ENCODE results near the gene NDUFB8. TPM values are rescaled to one million over a fixed set of nuclear protein-coding genes. Genes with fewer than 3 reads are reported as not detected.

NDUFB8 gene
- total and polyA plus RNA-seq, 2 donors (not counting 3 experiments of a cell fraction or from before 2014, with no cell fraction given) = 193 to 526 TPM

- Histone ChIP-seq H3K4me1 (ENCODE audit: control insufficient read depth, extremely low read depth, insufficient read depth, low read length) (peaks cover 12% of the 10 kb centered on the region), H3K79me2 (ENCODE audit: control insufficient read depth, insufficient read depth, low read length) (no peaks in the 10 kb centered on the region), H3K4me3 (replicated peaks in 1 of 3; ENCODE audit: insufficient read depth in 1 of 3, low read depth in 1 of 3, low read length in 3 of 3) (no peak overlapping the region), H3K27ac (ENCODE audit: insufficient read depth, low read depth, low read length) (no peak overlapping the region), H3K9ac (replicated peaks; ENCODE audit: extremely low read depth, insufficient read depth, low read length) (no peak overlapping the region), H4K20me1 (replicated peaks; ENCODE audit: control insufficient read depth, extremely low read depth, insufficient read depth, low read length) (no peaks in the 10 kb centered on the region), H3K4me2 (ENCODE audit: insufficient read depth, low read length) (no peak overlapping the region), H2AFZ (ENCODE audit: low read depth, low read length) (no peak overlapping the region), H3K27me3 (ENCODE audit: control insufficient read depth in 2 of 2, insufficient read depth in 2 of 2, low read length in 2 of 2) (peaks cover 35 to 38% of the 10 kb centered on the region in 2 experiments), H3K9me3 (replicated peaks; ENCODE audit: control insufficient read depth, insufficient read depth, low read length) (no peaks in the 10 kb centered on the region), H3K36me3 (ENCODE audit: control insufficient read depth in 2 of 2, extremely low read depth in 1 of 2, insufficient read depth in 2 of 2, low read length in 2 of 2) (no peaks in the 10 kb centered on the region), H3K9me1 (replicated peaks; ENCODE audit: control insufficient read depth, extremely low read depth, insufficient read depth, low read length) (no peaks in the 10 kb centered on the region)
- TF ChIP-seq POLR2A (IDR thresholded peaks at IDR 0.05; ENCODE audit: low read depth, low read length) (no peak), FOS (IDR thresholded peaks at IDR 0.05; ENCODE audit: borderline replicate concordance, insufficient read depth, low read length) (no peak), MYC (IDR thresholded peaks at IDR 0.05; ENCODE audit: low read depth, low read length) (no peak), MAX (IDR thresholded peaks at IDR 0.05; ENCODE audit: insufficient read depth, insufficient read length) (no peak), GATA2 (IDR thresholded peaks at IDR 0.05; ENCODE audit: insufficient read depth, insufficient read length, low read depth, low read length) (no peak), POLR2AphosphoS5 (IDR thresholded peaks at IDR 0.05; ENCODE audit: insufficient read depth, low read depth, low read length) (no peak), JUN (IDR thresholded peaks at IDR 0.05; ENCODE audit: borderline replicate concordance, insufficient read depth, insufficient read length, low read depth) (no peak), EZH2 (IDR thresholded peaks at IDR 0.05; ENCODE audit: borderline replicate concordance, low read depth, low read length, severe bottlenecking) (no peak)
- TF ChIP-seq, protein P1, sequence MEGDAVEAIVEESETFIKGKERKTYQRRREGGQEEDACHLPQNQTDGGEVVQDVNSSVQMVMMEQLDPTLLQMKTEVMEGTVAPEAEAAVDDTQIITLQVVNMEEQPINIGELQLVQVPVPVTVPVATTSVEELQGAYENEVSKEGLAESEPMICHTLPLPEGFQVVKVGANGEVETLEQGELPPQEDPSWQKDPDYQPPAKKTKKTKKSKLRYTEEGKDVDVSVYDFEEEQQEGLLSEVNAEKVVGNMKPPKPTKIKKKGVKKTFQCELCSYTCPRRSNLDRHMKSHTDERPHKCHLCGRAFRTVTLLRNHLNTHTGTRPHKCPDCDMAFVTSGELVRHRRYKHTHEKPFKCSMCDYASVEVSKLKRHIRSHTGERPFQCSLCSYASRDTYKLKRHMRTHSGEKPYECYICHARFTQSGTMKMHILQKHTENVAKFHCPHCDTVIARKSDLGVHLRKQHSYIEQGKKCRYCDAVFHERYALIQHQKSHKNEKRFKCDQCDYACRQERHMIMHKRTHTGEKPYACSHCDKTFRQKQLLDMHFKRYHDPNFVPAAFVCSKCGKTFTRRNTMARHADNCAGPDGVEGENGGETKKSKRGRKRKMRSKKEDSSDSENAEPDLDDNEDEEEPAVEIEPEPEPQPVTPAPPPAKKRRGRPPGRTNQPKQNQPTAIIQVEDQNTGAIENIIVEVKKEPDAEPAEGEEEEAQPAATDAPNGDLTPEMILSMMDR (IDR thresholded peaks at IDR 0.05; ENCODE audit: extremely low read depth in 1 of 2, insufficient read depth in 1 of 2, low read depth in 1 of 2, low read length in 2 of 2) = no peak
- FAIRE-seq = no peak
- ChIA-PET CTCF (interaction anchor here (1.5 to 6.8 kb wide), 2 partner anchors 16 to 37 kb away, joined by 4 to 78 read pairs; no protein-coding TSS in a partner anchor), POLR2A (no interaction called here)
- DNase-seq (ENCODE audit: low read depth, low spot score) = no peak
- no TSS peak for BruUV-seq (replicated peaks)
- dilution Hi-C loops (cut with MboI; ENCODE audit: extremely low pct_ligation_motif_present, low sequenced_read_pairs) = no loop called here
- intact Hi-C loops (cut with micrococcal nuclease) = no loop called here
These were observed 49.7 kb downstream of the NDUFB8 start for GRCh38 chr10:100480002-100480401.
